ENCODE data around the gene WASL. TPM values are rescaled to one million over a fixed set of nuclear protein-coding genes. Genes with fewer than 3 reads are reported as not detected.

The WASL gene
- total and polyA plus RNA-seq, 2 of the 13 experiments (the other 11 are each of a cell fraction or from before 2014, with no cell fraction given): 7.9 to 12.8 TPM

- TF ChIP-seq, protein P1, sequence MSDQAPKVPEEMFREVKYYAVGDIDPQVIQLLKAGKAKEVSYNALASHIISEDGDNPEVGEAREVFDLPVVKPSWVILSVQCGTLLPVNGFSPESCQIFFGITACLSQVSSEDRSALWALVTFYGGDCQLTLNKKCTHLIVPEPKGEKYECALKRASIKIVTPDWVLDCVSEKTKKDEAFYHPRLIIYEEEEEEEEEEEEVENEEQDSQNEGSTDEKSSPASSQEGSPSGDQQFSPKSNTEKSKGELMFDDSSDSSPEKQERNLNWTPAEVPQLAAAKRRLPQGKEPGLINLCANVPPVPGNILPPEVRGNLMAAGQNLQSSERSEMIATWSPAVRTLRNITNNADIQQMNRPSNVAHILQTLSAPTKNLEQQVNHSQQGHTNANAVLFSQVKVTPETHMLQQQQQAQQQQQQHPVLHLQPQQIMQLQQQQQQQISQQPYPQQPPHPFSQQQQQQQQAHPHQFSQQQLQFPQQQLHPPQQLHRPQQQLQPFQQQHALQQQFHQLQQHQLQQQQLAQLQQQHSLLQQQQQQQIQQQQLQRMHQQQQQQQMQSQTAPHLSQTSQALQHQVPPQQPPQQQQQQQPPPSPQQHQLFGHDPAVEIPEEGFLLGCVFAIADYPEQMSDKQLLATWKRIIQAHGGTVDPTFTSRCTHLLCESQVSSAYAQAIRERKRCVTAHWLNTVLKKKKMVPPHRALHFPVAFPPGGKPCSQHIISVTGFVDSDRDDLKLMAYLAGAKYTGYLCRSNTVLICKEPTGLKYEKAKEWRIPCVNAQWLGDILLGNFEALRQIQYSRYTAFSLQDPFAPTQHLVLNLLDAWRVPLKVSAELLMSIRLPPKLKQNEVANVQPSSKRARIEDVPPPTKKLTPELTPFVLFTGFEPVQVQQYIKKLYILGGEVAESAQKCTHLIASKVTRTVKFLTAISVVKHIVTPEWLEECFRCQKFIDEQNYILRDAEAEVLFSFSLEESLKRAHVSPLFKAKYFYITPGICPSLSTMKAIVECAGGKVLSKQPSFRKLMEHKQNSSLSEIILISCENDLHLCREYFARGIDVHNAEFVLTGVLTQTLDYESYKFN (CRISPR knock-in tag; conservative IDR thresholded peaks at IDR 0.05): peak; percentile 94
- TF ChIP-seq, protein P2, sequence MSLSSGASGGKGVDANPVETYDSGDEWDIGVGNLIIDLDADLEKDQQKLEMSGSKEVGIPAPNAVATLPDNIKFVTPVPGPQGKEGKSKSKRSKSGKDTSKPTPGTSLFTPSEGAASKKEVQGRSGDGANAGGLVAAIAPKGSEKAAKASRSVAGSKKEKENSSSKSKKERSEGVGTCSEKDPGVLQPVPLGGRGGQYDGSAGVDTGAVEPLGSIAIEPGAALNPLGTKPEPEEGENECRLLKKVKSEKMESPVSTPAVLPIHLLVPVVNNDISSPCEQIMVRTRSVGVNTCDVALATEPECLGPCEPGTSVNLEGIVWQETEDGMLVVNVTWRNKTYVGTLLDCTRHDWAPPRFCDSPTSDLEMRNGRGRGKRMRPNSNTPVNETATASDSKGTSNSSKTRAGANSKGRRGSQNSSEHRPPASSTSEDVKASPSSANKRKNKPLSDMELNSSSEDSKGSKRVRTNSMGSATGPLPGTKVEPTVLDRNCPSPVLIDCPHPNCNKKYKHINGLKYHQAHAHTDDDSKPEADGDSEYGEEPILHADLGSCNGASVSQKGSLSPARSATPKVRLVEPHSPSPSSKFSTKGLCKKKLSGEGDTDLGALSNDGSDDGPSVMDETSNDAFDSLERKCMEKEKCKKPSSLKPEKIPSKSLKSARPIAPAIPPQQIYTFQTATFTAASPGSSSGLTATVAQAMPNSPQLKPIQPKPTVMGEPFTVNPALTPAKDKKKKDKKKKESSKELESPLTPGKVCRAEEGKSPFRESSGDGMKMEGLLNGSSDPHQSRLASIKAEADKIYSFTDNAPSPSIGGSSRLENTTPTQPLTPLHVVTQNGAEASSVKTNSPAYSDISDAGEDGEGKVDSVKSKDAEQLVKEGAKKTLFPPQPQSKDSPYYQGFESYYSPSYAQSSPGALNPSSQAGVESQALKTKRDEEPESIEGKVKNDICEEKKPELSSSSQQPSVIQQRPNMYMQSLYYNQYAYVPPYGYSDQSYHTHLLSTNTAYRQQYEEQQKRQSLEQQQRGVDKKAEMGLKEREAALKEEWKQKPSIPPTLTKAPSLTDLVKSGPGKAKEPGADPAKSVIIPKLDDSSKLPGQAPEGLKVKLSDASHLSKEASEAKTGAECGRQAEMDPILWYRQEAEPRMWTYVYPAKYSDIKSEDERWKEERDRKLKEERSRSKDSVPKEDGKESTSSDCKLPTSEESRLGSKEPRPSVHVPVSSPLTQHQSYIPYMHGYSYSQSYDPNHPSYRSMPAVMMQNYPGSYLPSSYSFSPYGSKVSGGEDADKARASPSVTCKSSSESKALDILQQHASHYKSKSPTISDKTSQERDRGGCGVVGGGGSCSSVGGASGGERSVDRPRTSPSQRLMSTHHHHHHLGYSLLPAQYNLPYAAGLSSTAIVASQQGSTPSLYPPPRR (CRISPR knock-in tag; IDR thresholded peaks at IDR 0.05; ENCODE audit: borderline replicate concordance): peak; percentile 85
- no peak for TF ChIP-seq ZC3H4 (CRISPR knock-in tag; IDR thresholded peaks at IDR 0.05; ENCODE audit: borderline replicate concordance)
- TF ChIP-seq PHB2 (IDR thresholded peaks at IDR 0.05; ENCODE audit: partially characterized antibody): no peak
- TF ChIP-seq, protein P3, sequence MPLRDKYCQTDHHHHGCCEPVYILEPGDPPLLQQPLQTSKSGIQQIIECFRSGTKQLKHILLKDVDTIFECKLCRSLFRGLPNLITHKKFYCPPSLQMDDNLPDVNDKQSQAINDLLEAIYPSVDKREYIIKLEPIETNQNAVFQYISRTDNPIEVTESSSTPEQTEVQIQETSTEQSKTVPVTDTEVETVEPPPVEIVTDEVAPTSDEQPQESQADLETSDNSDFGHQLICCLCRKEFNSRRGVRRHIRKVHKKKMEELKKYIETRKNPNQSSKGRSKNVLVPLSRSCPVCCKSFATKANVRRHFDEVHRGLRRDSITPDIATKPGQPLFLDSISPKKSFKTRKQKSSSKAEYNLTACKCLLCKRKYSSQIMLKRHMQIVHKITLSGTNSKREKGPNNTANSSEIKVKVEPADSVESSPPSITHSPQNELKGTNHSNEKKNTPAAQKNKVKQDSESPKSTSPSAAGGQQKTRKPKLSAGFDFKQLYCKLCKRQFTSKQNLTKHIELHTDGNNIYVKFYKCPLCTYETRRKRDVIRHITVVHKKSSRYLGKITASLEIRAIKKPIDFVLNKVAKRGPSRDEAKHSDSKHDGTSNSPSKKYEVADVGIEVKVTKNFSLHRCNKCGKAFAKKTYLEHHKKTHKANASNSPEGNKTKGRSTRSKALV (CRISPR knock-in tag; IDR thresholded peaks at IDR 0.05): no peak
- peak; percentile 30; the same call in 1 of the 2 replicates for TF ChIP-seq YEATS2 (CRISPR knock-in tag; IDR thresholded peaks at IDR 0.05; ENCODE audit: borderline replicate concordance)
- TF ChIP-seq MED1 (CRISPR knock-in tag; IDR thresholded peaks at IDR 0.05): peak; percentile 42; the same call in 1 of the 2 replicates
- TF ChIP-seq SKI (IDR thresholded peaks at IDR 0.05; ENCODE audit: partially characterized antibody): peak; percentile 40
- TF ChIP-seq, protein P4, sequence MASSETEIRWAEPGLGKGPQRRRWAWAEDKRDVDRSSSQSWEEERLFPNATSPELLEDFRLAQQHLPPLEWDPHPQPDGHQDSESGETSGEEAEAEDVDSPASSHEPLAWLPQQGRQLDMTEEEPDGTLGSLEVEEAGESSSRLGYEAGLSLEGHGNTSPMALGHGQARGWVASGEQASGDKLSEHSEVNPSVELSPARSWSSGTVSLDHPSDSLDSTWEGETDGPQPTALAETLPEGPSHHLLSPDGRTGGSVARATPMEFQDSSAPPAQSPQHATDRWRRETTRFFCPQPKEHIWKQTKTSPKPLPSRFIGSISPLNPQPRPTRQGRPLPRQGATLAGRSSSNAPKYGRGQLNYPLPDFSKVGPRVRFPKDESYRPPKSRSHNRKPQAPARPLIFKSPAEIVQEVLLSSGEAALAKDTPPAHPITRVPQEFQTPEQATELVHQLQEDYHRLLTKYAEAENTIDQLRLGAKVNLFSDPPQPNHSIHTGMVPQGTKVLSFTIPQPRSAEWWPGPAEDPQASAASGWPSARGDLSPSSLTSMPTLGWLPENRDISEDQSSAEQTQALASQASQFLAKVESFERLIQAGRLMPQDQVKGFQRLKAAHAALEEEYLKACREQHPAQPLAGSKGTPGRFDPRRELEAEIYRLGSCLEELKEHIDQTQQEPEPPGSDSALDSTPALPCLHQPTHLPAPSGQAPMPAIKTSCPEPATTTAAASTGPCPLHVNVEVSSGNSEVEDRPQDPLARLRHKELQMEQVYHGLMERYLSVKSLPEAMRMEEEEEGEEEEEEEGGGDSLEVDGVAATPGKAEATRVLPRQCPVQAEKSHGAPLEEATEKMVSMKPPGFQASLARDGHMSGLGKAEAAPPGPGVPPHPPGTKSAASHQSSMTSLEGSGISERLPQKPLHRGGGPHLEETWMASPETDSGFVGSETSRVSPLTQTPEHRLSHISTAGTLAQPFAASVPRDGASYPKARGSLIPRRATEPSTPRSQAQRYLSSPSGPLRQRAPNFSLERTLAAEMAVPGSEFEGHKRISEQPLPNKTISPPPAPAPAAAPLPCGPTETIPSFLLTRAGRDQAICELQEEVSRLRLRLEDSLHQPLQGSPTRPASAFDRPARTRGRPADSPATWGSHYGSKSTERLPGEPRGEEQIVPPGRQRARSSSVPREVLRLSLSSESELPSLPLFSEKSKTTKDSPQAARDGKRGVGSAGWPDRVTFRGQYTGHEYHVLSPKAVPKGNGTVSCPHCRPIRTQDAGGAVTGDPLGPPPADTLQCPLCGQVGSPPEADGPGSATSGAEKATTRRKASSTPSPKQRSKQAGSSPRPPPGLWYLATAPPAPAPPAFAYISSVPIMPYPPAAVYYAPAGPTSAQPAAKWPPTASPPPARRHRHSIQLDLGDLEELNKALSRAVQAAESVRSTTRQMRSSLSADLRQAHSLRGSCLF (CRISPR knock-in tag; IDR thresholded peaks at IDR 0.05; ENCODE audit: borderline replicate concordance): no peak
- TF ChIP-seq ETV6 (CRISPR knock-in tag; conservative IDR thresholded peaks at IDR 0.05): no peak
- TF ChIP-seq SP5 (CRISPR knock-in tag; IDR thresholded peaks at IDR 0.05; ENCODE audit: borderline replicate concordance, low read depth): peak; percentile 98
- peak; percentile 98 for TF ChIP-seq TBX3 (IDR thresholded peaks at IDR 0.05; ENCODE audit: borderline replicate concordance)
- TF ChIP-seq PITX1 (CRISPR knock-in tag; IDR thresholded peaks at IDR 0.05): peak; percentile 88
- no peak for TF ChIP-seq ZFP82 (CRISPR knock-in tag; IDR thresholded peaks at IDR 0.05; ENCODE audit: borderline replicate concordance)
Observed at GRCh38 chr7:123738356-123738755, 10.4 kb downstream of the WASL start (continued).
